ENCODE measurements around the gene CABLES1. TPM values are rescaled to one million over a fixed set of nuclear protein-coding genes. Genes with fewer than 3 reads are reported as not detected.

Gene CABLES1
- polyA plus RNA-seq, 1 of the 3 experiments (the other 2 are of a cell fraction), result 2.2 TPM

DNA sequence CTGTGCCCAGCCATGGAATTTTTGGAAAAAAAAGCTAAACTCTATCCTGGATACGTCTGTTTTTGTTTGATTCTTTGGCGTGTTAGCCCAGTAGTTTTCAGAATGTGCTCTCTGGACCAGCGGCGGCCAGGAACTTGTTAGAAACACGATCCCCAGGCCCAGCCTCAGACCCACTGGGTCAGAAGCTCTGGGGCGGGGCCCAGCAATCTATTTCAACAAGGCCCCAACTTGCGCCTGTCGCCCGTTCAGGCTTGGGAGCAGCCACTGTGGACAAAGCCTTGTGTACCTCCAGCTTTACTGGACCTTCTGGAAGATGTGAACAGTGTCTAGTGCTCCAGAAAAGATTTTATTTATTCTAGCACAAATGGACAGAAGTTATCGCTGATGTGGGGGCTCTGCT, 14.3 kb downstream of the CABLES1 start:
- Histone ChIP-seq H3K4me3 (ENCODE audit: low read depth in 2 of 2, low read length in 1 of 2) (no peak overlapping the region), H3K9ac (no peak overlapping the region), H3K9me3 (no peaks in the 10 kb centered on the region), H3K27ac (ENCODE audit: low read depth in 2 of 2, low read length in 1 of 2) (no peak overlapping the region), H3K79me2 (ENCODE audit: insufficient read depth) (peaks cover 77% of the 10 kb centered on the region), H4K20me1 (ENCODE audit: insufficient read depth) (peaks cover 6% of the 10 kb centered on the region; the same call in 1 of the 2 replicates), H3K4me1 (ENCODE audit: control insufficient read depth in 1 of 2, insufficient read depth in 2 of 2, low read depth in 1 of 2, low read length in 1 of 2) (peaks cover 3 to 10% of the 10 kb centered on the region in 2 experiments; a peak in 3 of 4 replicates), H2AFZ (ENCODE audit: low read depth) (no peak overlapping the region), H3F3A (replicated peaks; ENCODE audit: insufficient read depth) (peaks cover 5% of the 10 kb centered on the region), H3K4me2 (no peak overlapping the region), H3K27me3 (ENCODE audit: insufficient read depth) (no peaks in the 10 kb centered on the region), H3K36me3 (replicated peaks in 1 of 2; ENCODE audit: control insufficient read depth in 1 of 2, insufficient read depth in 2 of 2, low read length in 1 of 2) (no peaks in the 10 kb centered on the region), H3K9me2 (no peaks in the 10 kb centered on the region)
- ChIA-PET POLR2A (no interaction called here), CTCF (interaction anchor here (1.0 kb wide), 1 partner anchor 12 kb away, joined by 3 read pairs; no protein-coding TSS in a partner anchor)
- DNase-seq, result no peak
- 95% methylated on average over 10 of the region's 10 CpGs for WGBS (ENCODE audit: low lambda C conversion rate)
- TF ChIP-seq SMC3 (IDR thresholded peaks at IDR 0.05; ENCODE audit: low read depth, low read length) (no peak), FOXM1 (IDR thresholded peaks at IDR 0.05; ENCODE audit: low read depth) (no peak), YY1 (IDR thresholded peaks at IDR 0.05; ENCODE audit: low read depth) (no peak), RCOR1 (IDR thresholded peaks at IDR 0.05; ENCODE audit: low read length) (no peak), TEAD4 (IDR thresholded peaks at IDR 0.05; ENCODE audit: borderline replicate concordance, insufficient read depth) (no peak), SIN3A (IDR thresholded peaks at IDR 0.05; ENCODE audit: borderline replicate concordance, low read depth, low read length) (no peak), NFIC (IDR thresholded peaks at IDR 0.05; ENCODE audit: borderline replicate concordance) (no peak), TAF1 (IDR thresholded peaks at IDR 0.05; ENCODE audit: borderline replicate concordance, low read depth, low read length) (no peak), FOSL2 (IDR thresholded peaks at IDR 0.05; ENCODE audit: borderline replicate concordance, low read depth) (no peak), FOXJ3 (CRISPR knock-in tag; IDR thresholded peaks at IDR 0.05) (no peak), POLR2AphosphoS5 (IDR thresholded peaks at IDR 0.05; ENCODE audit: low read depth, low read length) (no peak), ELF1 (IDR thresholded peaks at IDR 0.05) (no peak), JUND (IDR thresholded peaks at IDR 0.05) (no peak)
- TF ChIP-seq, protein P1, sequence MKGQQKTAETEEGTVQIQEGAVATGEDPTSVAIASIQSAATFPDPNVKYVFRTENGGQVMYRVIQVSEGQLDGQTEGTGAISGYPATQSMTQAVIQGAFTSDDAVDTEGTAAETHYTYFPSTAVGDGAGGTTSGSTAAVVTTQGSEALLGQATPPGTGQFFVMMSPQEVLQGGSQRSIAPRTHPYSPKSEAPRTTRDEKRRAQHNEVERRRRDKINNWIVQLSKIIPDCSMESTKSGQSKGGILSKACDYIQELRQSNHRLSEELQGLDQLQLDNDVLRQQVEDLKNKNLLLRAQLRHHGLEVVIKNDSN (IDR thresholded peaks at IDR 0.05; ENCODE audit: borderline replicate concordance, low read depth), result no peak
- TF ChIP-seq, protein P2, sequence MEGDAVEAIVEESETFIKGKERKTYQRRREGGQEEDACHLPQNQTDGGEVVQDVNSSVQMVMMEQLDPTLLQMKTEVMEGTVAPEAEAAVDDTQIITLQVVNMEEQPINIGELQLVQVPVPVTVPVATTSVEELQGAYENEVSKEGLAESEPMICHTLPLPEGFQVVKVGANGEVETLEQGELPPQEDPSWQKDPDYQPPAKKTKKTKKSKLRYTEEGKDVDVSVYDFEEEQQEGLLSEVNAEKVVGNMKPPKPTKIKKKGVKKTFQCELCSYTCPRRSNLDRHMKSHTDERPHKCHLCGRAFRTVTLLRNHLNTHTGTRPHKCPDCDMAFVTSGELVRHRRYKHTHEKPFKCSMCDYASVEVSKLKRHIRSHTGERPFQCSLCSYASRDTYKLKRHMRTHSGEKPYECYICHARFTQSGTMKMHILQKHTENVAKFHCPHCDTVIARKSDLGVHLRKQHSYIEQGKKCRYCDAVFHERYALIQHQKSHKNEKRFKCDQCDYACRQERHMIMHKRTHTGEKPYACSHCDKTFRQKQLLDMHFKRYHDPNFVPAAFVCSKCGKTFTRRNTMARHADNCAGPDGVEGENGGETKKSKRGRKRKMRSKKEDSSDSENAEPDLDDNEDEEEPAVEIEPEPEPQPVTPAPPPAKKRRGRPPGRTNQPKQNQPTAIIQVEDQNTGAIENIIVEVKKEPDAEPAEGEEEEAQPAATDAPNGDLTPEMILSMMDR (IDR thresholded peaks at IDR 0.05), result no peak
- TF ChIP-seq, protein P3, sequence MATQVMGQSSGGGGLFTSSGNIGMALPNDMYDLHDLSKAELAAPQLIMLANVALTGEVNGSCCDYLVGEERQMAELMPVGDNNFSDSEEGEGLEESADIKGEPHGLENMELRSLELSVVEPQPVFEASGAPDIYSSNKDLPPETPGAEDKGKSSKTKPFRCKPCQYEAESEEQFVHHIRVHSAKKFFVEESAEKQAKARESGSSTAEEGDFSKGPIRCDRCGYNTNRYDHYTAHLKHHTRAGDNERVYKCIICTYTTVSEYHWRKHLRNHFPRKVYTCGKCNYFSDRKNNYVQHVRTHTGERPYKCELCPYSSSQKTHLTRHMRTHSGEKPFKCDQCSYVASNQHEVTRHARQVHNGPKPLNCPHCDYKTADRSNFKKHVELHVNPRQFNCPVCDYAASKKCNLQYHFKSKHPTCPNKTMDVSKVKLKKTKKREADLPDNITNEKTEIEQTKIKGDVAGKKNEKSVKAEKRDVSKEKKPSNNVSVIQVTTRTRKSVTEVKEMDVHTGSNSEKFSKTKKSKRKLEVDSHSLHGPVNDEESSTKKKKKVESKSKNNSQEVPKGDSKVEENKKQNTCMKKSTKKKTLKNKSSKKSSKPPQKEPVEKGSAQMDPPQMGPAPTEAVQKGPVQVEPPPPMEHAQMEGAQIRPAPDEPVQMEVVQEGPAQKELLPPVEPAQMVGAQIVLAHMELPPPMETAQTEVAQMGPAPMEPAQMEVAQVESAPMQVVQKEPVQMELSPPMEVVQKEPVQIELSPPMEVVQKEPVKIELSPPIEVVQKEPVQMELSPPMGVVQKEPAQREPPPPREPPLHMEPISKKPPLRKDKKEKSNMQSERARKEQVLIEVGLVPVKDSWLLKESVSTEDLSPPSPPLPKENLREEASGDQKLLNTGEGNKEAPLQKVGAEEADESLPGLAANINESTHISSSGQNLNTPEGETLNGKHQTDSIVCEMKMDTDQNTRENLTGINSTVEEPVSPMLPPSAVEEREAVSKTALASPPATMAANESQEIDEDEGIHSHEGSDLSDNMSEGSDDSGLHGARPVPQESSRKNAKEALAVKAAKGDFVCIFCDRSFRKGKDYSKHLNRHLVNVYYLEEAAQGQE (IDR thresholded peaks at IDR 0.05; ENCODE audit: low read depth, low read length), result no peak
- TF ChIP-seq, protein P4, sequence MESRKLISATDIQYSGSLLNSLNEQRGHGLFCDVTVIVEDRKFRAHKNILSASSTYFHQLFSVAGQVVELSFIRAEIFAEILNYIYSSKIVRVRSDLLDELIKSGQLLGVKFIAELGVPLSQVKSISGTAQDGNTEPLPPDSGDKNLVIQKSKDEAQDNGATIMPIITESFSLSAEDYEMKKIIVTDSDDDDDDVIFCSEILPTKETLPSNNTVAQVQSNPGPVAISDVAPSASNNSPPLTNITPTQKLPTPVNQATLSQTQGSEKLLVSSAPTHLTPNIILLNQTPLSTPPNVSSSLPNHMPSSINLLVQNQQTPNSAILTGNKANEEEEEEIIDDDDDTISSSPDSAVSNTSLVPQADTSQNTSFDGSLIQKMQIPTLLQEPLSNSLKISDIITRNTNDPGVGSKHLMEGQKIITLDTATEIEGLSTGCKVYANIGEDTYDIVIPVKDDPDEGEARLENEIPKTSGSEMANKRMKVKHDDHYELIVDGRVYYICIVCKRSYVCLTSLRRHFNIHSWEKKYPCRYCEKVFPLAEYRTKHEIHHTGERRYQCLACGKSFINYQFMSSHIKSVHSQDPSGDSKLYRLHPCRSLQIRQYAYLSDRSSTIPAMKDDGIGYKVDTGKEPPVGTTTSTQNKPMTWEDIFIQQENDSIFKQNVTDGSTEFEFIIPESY (IDR thresholded peaks at IDR 0.05; ENCODE audit: borderline replicate concordance, low read depth), result no peak
- TF ChIP-seq, protein P5, sequence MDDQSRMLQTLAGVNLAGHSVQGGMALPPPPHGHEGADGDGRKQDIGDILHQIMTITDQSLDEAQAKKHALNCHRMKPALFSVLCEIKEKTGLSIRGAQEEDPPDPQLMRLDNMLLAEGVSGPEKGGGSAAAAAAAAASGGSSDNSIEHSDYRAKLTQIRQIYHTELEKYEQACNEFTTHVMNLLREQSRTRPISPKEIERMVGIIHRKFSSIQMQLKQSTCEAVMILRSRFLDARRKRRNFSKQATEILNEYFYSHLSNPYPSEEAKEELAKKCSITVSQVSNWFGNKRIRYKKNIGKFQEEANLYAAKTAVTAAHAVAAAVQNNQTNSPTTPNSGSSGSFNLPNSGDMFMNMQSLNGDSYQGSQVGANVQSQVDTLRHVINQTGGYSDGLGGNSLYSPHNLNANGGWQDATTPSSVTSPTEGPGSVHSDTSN (IDR thresholded peaks at IDR 0.05), result no peak
